GOT3 (cell line): ENCODE data around the gene RNF183.
"Not testable (repeated sequence)": the region's sequence is repeated elsewhere in the genome, so short reads cannot be mapped to it uniquely, and the experiment has no call there.

Experiments
- DNase-seq: peaks from one replicate; lab custom pipeline; 2025; ENCODE audit warnings: mixed read lengths; lab: John Stamatoyannopoulos, UW

RNF183 gene

GRCh38 chr9:113274474-113275156 is 28.6 kb downstream of the RNF183 start:
- DNase-seq, result no peak

GRCh38 chr9:113269871-113270270 is 33.3 kb downstream of the RNF183 start:
- DNase-seq, result no peak

- no peak for DNase-seq
Observed at GRCh38 chr9:113269355-113269754, 33.8 kb downstream of the RNF183 start.

GRCh38 chr9:113267911-113268566 is 35.1 kb downstream of the RNF183 start:
- no peak for DNase-seq

- no peak for DNase-seq
Observed at GRCh38 chr9:113266174-113266573, 37.0 kb downstream of the RNF183 start.

GRCh38 chr9:113261917-113262671 is 41.1 kb downstream of the RNF183 start:
- no peak for DNase-seq

- no peak for DNase-seq
Observed at GRCh38 chr9:113258282-113258681, 44.9 kb downstream of the RNF183 start.

- no peak for DNase-seq
Observed at GRCh38 chr9:113257863-113258262, 45.3 kb downstream of the RNF183 start.

- no peak for DNase-seq
Observed at GRCh38 chr9:113255438-113255837, 47.7 kb downstream of the RNF183 start.

GRCh38 chr9:113254991-113255390 is 48.2 kb downstream of the RNF183 start:
- no peak for DNase-seq

GRCh38 chr9:113250807-113251206 is 52.4 kb downstream of the RNF183 start:
- DNase-seq, result no peak

- not testable (repeated sequence) for DNase-seq
Observed at GRCh38 chr9:113249661-113250060, 53.5 kb downstream of the RNF183 start.

- DNase-seq, result no peak
Observed at GRCh38 chr9:113247640-113248039, 55.5 kb downstream of the RNF183 start.
